GM19452 (cell line): ENCODE measurements around the gene THY1.
A peak's percentile ranks its signal among the peaks of the same experiment; 100 is the strongest.
"Not testable (repeated sequence)": the region's sequence is repeated elsewhere in the genome, so short reads cannot be mapped to it uniquely, and the experiment has no call there.

Experiments used
- ATAC-seq: cut with Tn5 transposase; IDR thresholded peaks from one replicate; pipeline ENCODE4 v1.9.1; 2021; ENCODE audit not compliant: unreplicated experiment

The THY1 gene

DNA sequence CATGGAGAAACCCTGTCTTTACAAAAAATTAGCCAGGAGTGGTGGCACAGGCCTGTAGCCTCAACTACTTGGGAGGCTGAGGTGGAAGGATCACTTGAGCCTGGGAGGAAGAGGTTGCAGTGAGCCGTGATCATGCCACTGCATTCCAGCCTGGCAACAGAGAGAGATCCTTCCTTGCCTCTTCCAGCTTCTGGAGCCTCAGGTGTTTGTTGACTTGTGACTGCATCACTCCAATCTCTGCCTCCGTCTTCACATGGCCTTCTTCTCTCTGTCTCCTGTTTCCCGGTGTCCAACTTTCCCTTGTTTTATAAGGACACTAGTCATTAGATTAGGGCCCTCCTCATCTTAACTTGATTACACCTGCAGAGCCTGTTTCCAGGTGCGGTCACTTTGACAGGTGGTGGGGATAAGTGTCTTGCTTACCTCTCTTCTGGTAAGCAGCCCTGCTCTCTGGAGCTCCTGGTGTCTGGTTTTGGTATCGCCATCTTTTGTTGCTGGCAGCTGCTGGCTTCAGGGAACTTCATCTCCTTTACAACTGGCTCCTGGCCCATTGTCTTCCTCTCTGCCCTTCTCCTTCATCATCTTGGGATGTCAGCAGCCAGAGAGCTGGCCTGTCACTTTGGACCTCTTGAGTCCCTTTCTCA is 33.2 kb downstream of the THY1 start:
- ATAC-seq: no peak

DNA sequence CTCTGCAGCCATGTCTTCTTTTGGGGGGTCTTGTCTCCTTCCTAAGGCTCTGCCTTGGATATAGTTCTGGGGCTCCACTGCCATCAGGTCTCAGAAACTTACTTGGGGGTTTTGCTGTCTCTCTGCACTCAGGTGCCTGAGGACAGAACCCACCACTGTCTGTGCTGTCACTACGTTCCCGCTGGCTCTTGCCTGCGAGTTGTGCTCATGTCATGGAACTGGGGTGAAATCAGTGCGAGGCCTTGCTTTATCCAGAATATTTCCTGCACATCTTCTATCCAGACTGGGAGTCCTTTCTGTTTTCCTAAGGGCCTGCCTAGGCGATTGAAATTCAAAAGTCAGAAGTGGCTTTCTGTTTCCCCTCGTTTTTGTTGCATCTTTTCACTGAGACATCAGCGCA is 34.9 kb downstream of the THY1 start:
- no peak for ATAC-seq

DNA sequence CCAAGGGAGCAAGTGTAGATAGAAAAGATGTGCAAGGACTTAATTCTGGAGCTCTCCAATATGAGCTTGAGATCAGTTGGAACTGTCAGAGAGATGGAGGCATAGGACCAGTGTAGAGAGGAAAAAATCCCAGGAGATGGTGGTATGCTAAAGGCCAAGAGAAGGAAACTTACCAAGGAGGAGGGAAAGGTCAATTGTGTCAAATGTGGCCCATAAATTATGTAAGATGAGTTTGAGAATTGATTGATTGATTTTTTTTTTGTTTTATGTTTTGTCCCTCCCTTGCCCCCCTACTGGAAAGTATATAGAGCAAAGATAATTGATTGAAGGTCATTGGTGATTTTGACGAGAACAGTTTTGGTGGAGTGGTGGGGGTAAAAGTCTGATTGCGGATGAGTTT is 38.6 kb downstream of the THY1 start:
- ATAC-seq: no peak

DNA sequence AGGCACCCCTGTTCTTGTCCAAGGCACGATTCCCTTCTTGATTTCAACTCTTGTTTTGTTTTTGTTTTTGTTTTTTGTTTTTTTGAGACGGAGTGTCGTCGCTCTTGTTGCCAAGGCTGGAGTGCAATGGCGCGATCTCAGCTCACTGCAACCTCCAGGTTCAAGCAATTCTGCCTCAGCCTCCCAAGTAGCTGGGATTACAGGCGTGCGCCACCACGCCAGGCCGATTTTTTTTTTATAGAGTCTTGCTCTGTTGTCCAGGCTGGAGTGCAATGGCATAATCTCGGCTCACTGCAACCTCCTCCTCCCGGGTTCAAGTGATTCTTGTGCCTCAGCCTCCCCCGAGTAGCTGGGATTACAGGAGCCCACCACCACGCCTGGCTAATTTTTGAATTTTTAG is 40.5 kb downstream of the THY1 start:
- not testable (repeated sequence) for ATAC-seq

DNA sequence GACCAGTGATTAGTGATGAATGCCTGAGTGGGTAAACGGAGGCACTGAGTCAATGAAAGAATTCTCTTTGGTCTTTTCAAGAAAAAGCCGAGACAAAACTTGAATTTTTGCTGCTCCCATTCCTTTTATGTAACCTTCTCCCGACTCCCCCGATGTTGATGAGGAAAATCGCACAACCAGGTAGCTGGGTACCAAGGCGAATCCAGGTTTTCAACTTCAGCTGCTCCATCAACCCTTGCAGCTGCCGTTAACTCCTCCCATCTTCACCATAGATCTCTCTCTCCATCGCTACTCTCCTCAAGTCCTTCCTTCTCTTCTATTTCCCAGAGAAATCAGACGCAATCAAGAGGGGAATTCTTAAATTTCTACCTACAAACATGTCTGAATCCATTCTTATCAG is 40.9 kb downstream of the THY1 start:
- no peak for ATAC-seq

DNA sequence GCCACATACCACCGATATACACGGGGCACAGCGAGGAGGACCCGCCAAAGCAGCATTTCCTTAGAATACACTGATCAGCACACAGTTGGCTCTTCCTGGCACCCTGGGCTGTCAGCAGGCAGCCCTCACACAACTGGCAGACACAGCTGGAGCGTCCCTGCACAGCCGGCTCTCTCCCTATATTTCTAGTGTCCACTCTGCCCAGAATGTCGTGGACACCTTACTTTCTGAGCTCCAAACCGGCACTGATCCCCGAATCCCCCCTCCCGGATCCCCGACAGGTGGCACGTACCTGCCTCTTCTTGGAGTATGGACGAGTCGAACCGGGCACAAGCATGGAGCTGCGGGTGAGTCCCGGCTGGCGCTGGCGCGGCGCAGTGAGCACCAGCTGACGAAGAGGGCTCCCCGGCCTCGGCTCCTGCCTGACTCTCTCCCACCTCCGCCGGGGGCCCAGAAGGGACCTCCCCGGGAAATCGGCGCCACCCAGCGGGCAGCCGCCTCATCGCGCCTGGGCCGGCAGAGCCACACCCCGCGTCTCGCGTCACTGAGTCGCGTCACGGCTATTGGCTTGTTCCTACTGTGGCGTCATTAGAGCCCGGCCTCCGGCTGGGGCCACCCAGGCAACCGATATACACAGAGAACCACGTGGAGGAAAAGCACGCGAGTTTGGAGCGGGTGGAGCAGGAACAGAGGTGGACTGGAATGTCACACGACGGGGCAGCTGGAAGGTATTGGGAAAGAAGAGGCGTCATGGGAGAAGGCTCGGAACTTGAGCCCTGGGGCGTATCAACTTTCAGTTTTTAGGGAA is 41.6 kb downstream of the THY1 start, which contains the start of gene USP2:
USP2 (minus strand) TSS at position 510 of the 808 bp plus-strand sequence. CDS start 8,210 bp downstream, outside the sequence.
- peak; percentile 99 for ATAC-seq

DNA sequence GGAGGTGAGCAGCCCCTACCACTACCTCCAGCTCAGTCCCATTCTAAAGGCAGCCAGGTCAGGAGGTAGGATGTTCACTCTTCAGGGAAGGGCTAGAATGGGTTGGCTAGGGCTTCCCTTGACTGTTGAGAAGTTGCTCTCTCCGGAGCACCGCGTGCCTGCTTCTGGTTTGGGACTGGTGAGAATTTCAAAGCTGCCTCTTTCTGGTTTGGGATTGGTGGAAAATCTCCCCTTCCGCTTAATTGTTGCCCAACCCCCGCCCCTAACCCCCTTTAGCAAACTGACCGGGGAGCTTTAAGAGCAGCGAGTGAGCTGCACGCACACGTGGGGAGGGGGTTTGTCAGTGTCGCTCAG is 42.2 kb downstream of the THY1 start:
- ATAC-seq: no peak

DNA sequence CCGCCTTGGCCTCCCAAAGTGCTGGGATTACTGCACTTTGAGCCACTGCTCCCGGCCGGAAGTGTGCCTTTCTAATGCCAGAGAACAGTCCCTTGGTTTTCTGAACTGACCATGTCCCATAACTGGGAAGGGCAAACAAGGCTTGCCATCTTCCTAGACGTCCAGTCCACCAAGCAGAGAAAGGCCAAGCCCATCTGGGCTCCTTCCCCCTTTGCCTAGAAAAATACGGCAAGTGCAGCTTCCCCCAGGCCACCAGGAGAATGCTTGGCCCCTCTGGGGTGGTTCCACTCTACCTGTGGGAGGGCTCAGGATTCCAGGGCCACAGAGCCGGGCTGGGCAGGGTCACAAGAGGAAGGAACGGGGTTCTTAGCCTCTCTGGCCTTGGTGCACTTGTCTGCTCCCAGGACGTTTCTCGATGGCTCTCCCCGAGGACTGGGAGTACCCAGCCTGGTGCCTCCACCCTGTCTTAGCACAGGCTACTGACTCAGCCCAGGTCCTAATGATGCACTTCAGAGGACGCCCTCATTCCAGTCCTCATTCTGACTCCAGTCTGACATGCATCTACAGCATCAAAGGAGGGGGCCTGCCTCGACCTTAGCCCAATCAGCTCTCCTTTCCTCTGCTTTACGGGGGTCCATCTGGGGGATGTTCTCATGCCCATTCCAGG is 42.7 kb downstream of the THY1 start:
- no peak for ATAC-seq

DNA sequence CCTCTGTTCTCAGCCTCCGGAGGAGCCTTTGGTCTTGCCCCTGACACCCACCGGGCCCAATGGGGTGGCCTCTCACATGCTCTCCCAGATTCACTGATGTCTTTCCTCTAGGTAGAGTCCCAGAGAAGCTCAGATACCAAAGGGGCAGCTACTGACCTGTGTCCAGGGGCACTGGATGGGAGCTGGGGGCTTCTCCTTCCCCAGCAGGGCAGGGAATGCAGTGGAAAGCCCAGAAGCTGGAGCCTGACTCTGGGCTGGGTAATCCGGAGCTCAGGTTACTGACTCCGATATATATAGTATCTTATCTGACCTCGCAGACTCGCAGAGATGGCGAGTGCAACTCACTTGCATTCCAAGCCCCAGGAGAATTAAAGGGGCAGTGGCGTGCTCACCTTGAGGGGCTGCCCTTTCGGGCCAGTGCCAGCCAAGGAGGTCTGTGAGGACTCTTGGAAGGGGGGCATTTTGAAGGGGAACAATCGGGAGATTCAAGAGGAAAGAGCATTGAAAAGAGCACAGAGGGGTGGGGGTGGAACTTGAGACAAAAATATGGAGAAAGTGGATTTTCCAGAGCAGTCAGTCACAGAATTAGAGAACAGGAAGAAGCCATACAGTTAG is 44.0 kb downstream of the THY1 start:
- no peak for ATAC-seq

DNA sequence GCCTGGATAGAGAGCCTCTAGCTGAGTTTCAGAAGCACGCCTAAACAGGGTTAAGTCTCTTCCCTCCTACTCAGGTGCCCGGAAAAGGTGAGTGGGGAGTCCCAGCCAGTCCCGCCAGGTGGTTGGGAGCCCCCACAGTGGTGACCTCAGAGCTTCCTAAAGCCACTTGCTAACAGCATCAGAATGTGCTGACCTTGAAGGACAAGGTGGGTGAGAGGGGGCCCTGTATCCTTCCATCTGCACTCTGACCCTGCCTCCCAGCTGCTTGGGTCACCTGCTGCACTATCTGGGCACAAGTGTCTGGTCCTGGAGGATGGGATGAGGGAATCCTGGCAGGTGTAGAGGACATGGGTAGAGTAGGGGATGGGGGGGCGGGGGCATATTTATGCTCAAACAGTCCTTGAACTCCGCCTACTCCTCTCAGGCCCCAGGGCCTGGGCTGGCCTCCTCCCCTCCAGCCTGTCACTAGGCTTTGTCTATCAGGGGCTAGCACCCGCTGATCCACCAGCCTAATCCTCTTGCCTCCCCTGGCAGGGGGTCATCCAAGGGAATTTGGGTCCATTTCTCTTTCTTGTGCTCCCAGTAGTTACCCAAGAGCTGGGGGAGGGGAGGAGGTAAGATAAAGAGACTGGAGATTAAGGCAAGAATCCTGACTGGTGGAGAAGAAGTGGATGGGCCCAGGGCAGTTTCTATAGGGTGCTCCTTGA is 44.9 kb downstream of the THY1 start:
- no peak for ATAC-seq

DNA sequence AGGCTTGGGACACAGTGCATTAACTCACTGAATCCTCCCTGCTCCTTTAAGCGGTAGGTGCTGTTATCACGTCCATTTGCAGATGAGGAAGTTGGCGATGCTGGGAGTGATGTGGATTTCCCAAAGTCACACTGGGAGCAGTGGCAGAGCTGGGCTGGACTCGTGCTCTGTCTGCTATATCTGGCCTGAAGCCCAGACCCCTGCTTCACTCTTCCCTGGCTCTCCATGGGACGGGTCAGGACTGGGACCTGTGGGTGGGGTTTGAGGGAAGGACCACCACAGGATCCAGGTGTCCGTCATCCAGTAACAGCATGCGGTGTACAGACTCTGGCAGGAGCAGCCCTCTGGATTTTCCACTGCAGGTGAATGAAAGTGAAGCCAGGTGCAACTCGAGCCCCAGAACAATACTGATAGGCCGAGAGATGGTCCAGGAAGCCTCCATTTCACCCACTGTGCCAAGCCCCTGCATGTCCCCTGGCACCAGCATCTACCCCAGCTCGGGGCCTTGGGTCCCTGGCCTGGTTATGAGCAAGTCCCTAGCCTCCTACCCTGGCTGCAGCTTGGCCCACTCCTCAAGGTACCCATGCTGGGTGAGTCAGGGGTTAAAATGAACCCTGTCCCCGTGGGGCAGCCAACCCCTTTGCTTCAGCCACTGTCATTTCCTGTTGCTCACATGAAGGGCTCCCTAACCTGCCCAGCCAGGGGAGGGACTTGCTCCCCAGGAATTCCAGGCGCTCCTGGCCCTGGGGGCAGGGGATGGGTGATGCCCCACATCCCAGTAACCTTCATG is 45.7 kb downstream of the THY1 start:
- no peak for ATAC-seq

DNA sequence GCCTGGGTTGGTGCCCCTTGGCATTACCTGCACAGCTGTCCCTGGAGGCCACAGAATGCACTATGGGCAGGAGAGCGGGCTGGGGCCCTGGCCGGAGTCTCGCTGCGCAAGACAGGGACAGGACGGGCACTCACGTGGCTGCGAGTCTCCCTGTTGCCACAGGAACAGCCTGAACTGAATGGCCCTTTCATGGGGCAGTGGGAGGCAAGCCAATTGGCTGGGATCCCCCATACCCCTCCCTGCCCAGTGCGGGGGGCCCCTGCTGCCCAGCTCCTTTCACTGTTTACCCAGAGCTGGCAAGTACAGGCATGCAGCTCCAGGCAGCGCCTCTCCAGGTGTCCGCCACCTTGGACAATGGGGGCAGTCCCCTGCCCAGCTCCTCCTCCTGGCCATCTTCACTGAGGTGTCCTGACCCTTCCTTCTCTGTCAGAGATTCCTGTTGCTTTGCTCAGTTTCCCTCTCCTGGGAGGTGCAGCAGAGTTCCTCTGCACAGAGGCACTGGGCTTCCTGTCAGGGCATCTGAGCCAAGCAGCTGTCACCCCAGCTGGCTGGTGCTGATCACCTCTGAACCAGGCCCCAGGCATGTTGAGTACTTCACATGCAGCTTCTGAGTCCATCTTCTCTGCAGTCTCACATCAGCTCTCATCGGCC is 46.6 kb downstream of the THY1 start:
- ATAC-seq: no peak

DNA sequence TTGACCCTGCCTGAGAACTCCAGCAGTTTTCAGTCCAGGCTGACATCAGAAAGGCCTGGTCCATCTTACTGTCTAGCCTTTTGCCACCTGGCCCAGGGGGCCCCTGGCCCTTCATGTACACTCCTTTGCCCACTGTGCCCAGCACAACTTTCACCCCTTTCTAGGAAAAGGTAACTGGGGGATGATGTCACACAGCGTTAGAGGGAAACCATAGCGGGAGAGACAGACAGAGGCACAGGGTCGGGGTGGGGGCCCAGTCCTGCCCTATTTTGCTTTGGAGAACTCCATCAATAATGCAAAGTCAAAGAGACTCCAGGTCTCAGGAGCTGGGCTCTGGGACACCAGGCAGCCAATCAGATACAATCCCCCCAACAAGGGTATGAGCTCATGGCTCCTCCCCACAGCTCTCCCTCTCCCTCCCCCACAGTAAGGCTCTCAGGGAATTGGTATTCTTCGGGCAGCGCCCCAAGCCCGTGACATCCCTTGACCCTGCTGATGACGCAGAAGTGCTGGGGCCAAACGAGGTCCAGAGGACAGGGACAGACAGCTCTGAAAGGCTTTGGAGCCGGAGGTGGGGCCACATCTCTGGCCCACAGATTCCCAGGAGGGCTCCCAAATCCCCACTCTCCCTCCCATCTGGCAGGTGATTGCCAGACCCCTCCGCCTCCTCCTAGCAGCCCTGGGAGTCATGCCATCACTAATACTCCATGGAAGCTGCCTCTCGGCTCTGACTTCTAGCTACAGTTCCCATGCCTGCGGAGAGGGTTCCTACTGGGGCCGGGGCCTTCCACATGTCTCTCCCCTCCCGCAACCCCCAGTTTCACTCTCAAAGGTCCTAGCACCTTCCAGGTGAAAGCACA is 47.4 kb downstream of the THY1 start:
- ATAC-seq: no peak

DNA sequence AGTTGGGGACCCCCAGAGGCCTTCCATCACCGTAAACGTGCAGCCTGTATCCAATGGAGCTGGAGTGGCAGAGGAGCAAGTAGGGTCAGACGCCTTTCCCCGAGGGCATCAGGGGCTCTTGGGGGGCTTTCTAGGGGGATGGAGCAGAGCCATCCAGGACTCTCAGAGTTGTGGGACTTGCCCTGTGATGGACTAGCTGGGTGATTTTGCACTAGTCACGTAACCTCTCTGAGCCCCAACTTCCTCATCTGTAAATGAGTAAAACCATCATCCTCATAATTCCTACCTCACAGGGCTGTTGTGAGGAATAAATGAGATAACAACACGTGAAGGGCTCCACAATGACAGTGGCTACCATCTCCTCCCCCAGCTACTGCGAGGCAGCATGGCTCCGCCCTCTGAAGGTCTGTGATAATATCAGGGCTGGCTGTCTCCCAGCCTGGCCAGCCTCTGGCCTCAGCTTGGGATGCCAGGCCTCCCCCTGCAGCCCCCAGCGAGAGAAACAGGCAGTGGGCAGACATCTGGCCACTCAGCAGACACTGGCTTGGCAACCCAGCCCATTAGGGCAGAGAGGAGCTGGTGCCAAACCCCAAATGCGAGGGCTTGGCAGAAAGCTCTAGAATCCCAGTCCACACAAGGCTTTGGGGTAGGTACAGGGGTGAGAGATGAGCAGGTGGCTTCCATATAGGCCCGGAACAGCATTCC is 48.2 kb downstream of the THY1 start:
- ATAC-seq: no peak

DNA sequence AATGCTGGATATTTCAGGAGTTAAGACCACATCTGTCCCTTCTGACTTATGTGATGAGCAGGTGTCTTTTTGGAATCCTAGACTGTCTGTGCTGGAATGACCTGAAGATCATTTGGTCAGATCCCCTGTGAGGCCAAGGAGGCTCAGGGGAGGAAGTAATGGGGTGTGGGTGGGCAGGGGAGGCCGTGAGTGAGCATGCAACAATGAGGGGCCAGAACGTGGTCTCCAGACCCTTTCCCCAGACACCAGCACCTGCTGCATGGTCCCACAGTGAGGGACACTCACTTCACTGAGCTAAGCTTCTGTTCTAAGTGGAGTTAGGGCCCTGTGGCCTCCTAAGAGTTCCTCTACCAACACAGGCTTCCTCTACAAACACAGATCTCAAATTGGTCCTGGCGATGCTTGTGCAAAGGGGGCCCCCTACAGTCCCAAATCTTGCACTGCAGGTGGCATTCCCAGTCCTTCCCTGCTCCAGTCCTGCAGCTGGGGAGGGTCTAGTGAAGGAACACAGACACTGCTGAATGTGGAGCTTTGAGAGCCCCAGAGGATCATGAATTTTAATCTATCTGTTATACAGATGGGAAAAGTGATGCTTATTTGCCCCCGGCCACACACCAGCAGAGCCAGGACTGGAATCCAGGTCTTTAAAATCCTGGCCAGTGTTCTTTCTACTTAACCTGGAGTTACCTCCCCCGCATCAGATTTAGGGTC is 48.9 kb downstream of the THY1 start:
- no peak for ATAC-seq

DNA sequence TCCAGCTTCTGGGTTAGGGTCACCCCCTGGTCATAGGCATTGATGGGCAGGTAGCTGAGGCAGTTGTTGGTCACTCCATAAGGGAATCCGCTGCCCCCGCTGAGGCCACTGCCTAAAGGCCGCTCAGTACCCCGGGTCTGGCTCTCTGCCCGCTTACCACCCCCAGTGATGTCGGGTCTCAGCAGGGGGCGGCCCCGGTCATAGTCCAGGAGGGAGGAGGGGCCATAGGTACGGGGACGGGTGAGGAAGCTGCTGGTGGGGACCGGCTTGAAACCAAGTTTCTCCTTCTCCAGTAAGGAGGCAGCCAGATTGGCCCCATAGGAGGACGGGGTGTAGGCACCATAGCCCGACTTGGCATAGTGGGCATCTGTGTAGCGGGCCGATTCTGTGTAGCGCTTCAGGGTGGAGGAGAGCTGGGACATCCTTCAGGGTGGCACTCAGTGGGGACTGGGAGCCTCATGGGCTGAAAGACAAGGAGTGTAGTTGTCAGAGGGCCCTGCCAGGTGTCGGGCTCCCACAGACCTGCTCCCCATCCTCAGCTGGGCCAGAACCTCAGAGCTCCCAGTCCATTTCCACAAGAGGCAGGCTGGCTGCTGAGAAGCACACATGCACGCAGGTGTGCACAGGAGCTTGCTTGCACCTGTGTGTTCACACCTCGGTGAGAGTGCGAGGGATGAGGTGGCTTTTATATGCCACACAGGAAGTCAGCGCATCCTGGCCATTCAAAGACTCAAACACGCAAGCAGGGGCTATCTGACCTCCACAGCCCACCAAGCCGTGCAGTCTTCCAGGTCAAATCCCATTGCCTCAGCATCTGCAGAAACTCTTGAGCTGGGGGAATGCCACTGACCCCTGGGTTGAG is 49.7 kb downstream of the THY1 start:
- no peak for ATAC-seq
